Neural cell (in vitro differentiated cells): ENCODE measurements around the gene WNT5B. TPM values are rescaled to one million over a fixed set of nuclear protein-coding genes. Genes with fewer than 3 reads are reported as not detected.

ENCODE experiments used
- H2AFZ ChIP-seq: fragments of 200-600, 300-800 bp; sonication (generic), shearing (Covaris generic); 2 replicates; pipeline ENCODE4 v1.6.0; 2014; ENCODE audit warnings: low read depth, mild to moderate bottlenecking, antibody characterized with exemption, low read length, moderate library complexity
- H3F3A ChIP-seq: fragments of 200-600 bp; shearing (Covaris generic); 2 replicates; pipeline ENCODE4 v1.6.1; 2016; ENCODE audit warnings: mild to moderate bottlenecking, moderate library complexity, mixed read lengths, antibody characterized with exemption, low read length; ENCODE audit not compliant: insufficient read depth, poor library complexity, severe bottlenecking
- H3K27ac ChIP-seq: fragments of 200-600, 300-800 bp; sonication (generic), shearing (Covaris generic); 2 replicates; pipeline ENCODE4 v1.5.1; 2014; ENCODE audit warnings: mild to moderate bottlenecking, low read length, moderate library complexity
- H3K27me3 ChIP-seq: fragments of 300-800, 200-600 bp; sonication (generic), shearing (Covaris generic); 2 replicates; pipeline ENCODE4 v1.6.0; 2014; ENCODE audit warnings: mild to moderate bottlenecking, low read depth, low read length, moderate library complexity; ENCODE audit not compliant: insufficient read depth
- H3K36me3 ChIP-seq: fragments of 300-800, 200-600 bp; sonication (generic), shearing (Covaris generic); 2 replicates; pipeline ENCODE4 v1.5.1; 2014; ENCODE audit warnings: mild to moderate bottlenecking, antibody characterized with exemption, low read length, moderate library complexity; ENCODE audit not compliant: insufficient read depth
- H3K4me2 ChIP-seq: fragments of 300-800, 200-600 bp; sonication (generic), shearing (Covaris generic); 2 replicates; pipeline ENCODE4 v1.6.0; 2014; ENCODE audit warnings: mild to moderate bottlenecking, low read length
- H3K4me3 ChIP-seq: fragments of 300-800, 200-600 bp; sonication (generic), shearing (Covaris generic); 2 replicates; pipeline ENCODE4 v1.5.1; 2014; ENCODE audit warnings: mild to moderate bottlenecking, low read length, moderate library complexity
- H3K79me2 ChIP-seq: fragments of 200-600 bp; shearing (Covaris generic); replicated peaks from 2 replicates; pipeline ENCODE4 v1.6.0; 2014; ENCODE audit warnings: mild to moderate bottlenecking, low read length, moderate library complexity; ENCODE audit not compliant: insufficient read depth
- H3K9ac ChIP-seq: fragments of 300-800, 200-600 bp; sonication (generic), shearing (Covaris generic); 2 replicates; pipeline ENCODE4 v1.6.1; 2016; ENCODE audit warnings: mild to moderate bottlenecking, low read length, mixed read lengths
- H3K9me2 ChIP-seq: fragments of 200-600 bp; shearing (Covaris generic); 2 replicates; pipeline ENCODE4 v1.6.1; 2016; ENCODE audit warnings: mild to moderate bottlenecking, low read length, mixed read lengths; ENCODE audit not compliant: insufficient read depth
- H3K9me3 ChIP-seq: fragments of 200-600, 300-800 bp; sonication (generic), shearing (Covaris generic); 2 replicates; pipeline ENCODE4 v1.6.1; 2016; ENCODE audit warnings: mild to moderate bottlenecking, mixed run types, low read length, moderate library complexity, mixed read lengths
- H4K20me1 ChIP-seq: fragments of 200-600 bp; shearing (Covaris generic); 2 replicates; pipeline ENCODE4 v1.6.1; 2016; ENCODE audit warnings: mild to moderate bottlenecking, mixed run types; ENCODE audit not compliant: insufficient read depth
- EP300 ChIP-seq: fragments of 450-650 bp; conservative IDR thresholded peaks from 2 replicates; pipeline ENCODE4 v1.6.1; 2014; ENCODE audit warnings: antibody characterized with exemption, mild to moderate bottlenecking, moderate library complexity; ENCODE audit not compliant: poor library complexity, severe bottlenecking
- EZH2 ChIP-seq: fragments of 200-600, 300-800 bp; shearing (Covaris generic), sonication (generic); IDR thresholded peaks from 2 replicates; pipeline ENCODE4 v1.6.1; 2014; ENCODE audit warnings: antibody characterized with exemption, low read length, borderline replicate concordance, mild to moderate bottlenecking; ENCODE audit not compliant: insufficient read depth, poor library complexity, severe bottlenecking
- MXI1 ChIP-seq: fragments of 450-650 bp; conservative IDR thresholded peaks from 2 replicates; pipeline ENCODE4 v1.6.1; 2014; ENCODE audit warnings: antibody characterized with exemption, mild to moderate bottlenecking; ENCODE audit not compliant: poor library complexity, severe bottlenecking
- POLR2AphosphoS5 ChIP-seq: IDR thresholded peaks from 2 replicates; pipeline ENCODE4 v1.6.1; 2012
- RAD21 ChIP-seq: fragments of 450-650 bp; conservative IDR thresholded peaks from 2 replicates; pipeline ENCODE4 v1.6.1; 2014; ENCODE audit warnings: antibody characterized with exemption, mild to moderate bottlenecking, moderate library complexity
- SMC3 ChIP-seq: fragments of 450-650 bp; conservative IDR thresholded peaks from 2 replicates; pipeline ENCODE4 v1.6.1; 2014; ENCODE audit warnings: antibody characterized with exemption, mild to moderate bottlenecking, moderate library complexity; ENCODE audit not compliant: poor library complexity
- TAF1 ChIP-seq: IDR thresholded peaks from 2 replicates; pipeline ENCODE4 v1.6.1; 2012; ENCODE audit warnings: low read depth
- polyA plus RNA-seq: library from polyadenylated mRNA; depleted of rRNA; stranded (reverse); fragments of >200 nt; gene quantifications from 2 replicates; pipeline ENCODE4 v1.2.3, GENCODE V29; 2014
- TF ChIP-seq, protein P1 (sequence below): IDR thresholded peaks from 2 replicates; pipeline ENCODE4 v1.6.1; 2012; ENCODE audit warnings: borderline replicate concordance
- TF ChIP-seq, protein P2 (sequence below): fragments of 450-650 bp; IDR thresholded peaks from 2 replicates; pipeline ENCODE4 v1.5.1; 2014; ENCODE audit warnings: antibody characterized with exemption, mild to moderate bottlenecking, moderate library complexity; ENCODE audit not compliant: poor library complexity, severe bottlenecking

The WNT5B gene
- polyA plus RNA-seq, 1 donor from 2014 or later, result 17.0 TPM

DNA sequence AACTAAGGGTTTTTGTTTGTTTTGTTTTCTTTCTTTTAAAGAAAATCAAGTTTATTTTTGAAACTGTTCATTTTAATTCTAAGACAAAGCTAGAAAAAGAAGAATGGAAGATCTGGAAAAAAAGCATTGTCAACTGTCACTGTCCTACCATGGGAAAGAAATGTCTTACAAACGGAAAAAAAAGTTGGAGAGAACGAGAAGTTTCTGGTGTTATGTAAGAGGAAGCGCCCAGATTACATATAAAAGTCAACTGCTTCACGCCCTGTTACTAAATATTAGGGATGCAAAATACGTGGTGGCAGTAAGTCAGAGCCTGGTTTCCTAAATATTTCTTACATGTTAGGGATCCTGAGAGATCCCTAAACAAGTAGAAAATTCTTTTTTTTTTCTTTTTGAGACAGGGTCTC is 20.3 kb upstream of the WNT5B start:
- H3K36me3 ChIP-seq, result no peaks in the 10 kb centered on the region
- H3K27me3 ChIP-seq, result no peaks in the 10 kb centered on the region
- TF ChIP-seq TAF1 (no peak), RAD21 (no peak)
- TF ChIP-seq, protein P1, sequence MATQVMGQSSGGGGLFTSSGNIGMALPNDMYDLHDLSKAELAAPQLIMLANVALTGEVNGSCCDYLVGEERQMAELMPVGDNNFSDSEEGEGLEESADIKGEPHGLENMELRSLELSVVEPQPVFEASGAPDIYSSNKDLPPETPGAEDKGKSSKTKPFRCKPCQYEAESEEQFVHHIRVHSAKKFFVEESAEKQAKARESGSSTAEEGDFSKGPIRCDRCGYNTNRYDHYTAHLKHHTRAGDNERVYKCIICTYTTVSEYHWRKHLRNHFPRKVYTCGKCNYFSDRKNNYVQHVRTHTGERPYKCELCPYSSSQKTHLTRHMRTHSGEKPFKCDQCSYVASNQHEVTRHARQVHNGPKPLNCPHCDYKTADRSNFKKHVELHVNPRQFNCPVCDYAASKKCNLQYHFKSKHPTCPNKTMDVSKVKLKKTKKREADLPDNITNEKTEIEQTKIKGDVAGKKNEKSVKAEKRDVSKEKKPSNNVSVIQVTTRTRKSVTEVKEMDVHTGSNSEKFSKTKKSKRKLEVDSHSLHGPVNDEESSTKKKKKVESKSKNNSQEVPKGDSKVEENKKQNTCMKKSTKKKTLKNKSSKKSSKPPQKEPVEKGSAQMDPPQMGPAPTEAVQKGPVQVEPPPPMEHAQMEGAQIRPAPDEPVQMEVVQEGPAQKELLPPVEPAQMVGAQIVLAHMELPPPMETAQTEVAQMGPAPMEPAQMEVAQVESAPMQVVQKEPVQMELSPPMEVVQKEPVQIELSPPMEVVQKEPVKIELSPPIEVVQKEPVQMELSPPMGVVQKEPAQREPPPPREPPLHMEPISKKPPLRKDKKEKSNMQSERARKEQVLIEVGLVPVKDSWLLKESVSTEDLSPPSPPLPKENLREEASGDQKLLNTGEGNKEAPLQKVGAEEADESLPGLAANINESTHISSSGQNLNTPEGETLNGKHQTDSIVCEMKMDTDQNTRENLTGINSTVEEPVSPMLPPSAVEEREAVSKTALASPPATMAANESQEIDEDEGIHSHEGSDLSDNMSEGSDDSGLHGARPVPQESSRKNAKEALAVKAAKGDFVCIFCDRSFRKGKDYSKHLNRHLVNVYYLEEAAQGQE, result no peak
- H3K4me2 ChIP-seq, result no peak overlapping the region
- no peak overlapping the region for H2AFZ ChIP-seq
- H3K4me3 ChIP-seq, result no peak overlapping the region
- H3K9me2 ChIP-seq, result no peaks in the 10 kb centered on the region
- no peak overlapping the region for H3K27ac ChIP-seq
- H3K9ac ChIP-seq, result no peak overlapping the region
- peaks cover 2% of the 10 kb centered on the region for H3F3A ChIP-seq
- no peaks in the 10 kb centered on the region for H4K20me1 ChIP-seq
- H3K9me3 ChIP-seq, result no peaks in the 10 kb centered on the region
- peaks cover 26% of the 10 kb centered on the region for H3K79me2 ChIP-seq

DNA sequence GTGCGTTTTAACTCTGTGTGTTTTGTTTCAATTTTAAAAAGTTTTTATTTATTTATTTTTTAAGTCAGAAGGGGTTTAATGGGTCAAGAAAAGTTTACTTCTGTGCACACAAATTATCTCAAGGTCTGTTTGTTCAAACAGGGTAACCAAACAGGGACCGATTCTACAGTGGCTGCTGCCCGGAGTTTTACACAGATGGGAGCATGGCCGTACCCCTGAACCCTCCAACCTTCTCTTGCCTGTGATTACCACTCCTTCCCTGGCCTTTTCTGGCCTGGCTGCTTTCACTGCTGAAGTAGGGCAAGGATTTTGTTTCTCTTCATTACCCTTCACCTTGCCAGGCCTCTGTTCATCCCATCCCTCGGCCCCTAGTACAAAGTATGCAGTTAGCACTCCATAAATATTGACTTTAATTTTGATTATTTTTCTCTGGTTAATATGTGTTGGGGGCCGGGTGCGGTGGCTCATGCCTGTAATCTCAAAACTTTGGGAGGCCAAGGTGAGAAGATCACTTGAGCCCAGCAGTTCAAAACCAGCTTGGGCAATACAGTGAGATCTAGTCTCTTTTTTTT is 18.9 kb upstream of the WNT5B start:
- Histone ChIP-seq H2AFZ (no peak overlapping the region), H3K79me2 (peaks cover 27% of the 10 kb centered on the region), H3K27ac (no peak overlapping the region), H3K9me2 (no peaks in the 10 kb centered on the region), H3K4me2 (no peak overlapping the region), H3K9me3 (no peaks in the 10 kb centered on the region), H3K4me3 (no peak overlapping the region), H4K20me1 (no peaks in the 10 kb centered on the region), H3K9ac (no peak overlapping the region), H3K27me3 (no peaks in the 10 kb centered on the region), H3K36me3 (no peaks in the 10 kb centered on the region), H3F3A (peaks cover 2% of the 10 kb centered on the region)
- TF ChIP-seq, protein P1, result no peak
- TF ChIP-seq RAD21 (no peak), EP300 (no peak), TAF1 (no peak), MXI1 (no peak), POLR2AphosphoS5 (no peak), SMC3 (no peak), EZH2 (no peak)
- TF ChIP-seq, protein P2, sequence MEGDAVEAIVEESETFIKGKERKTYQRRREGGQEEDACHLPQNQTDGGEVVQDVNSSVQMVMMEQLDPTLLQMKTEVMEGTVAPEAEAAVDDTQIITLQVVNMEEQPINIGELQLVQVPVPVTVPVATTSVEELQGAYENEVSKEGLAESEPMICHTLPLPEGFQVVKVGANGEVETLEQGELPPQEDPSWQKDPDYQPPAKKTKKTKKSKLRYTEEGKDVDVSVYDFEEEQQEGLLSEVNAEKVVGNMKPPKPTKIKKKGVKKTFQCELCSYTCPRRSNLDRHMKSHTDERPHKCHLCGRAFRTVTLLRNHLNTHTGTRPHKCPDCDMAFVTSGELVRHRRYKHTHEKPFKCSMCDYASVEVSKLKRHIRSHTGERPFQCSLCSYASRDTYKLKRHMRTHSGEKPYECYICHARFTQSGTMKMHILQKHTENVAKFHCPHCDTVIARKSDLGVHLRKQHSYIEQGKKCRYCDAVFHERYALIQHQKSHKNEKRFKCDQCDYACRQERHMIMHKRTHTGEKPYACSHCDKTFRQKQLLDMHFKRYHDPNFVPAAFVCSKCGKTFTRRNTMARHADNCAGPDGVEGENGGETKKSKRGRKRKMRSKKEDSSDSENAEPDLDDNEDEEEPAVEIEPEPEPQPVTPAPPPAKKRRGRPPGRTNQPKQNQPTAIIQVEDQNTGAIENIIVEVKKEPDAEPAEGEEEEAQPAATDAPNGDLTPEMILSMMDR, result no peak
